Measurements from ENCODE around the gene TRAPPC11.

DNA sequence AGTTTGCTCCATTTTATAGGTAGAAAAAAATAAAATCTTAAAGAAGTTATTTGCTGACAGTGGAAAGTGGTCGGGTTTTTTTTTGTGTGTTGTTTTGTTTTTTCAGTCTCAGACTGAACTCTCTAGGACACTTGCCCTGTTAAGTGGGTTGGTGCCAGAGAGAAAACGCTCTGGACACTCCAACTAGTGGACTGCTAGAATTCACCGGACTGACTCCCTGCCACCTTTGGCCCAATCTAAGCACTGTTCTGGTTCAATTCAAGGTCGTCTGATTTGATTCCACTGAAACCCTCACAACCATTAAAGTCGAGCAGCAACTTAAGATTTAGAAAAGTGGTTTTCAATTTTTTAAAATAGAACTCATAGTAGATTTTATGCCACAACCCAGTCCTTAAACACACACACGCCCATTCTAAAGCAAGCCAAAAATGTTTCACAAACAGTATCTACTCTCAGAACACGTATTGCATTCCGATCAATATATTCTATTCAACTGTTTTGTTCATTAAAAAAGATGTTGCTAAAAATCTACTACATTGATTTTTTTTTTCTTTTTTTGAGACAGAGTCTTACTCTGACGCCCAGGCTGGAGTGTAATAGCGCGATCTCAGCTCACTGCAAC is 27.4 kb upstream of the TRAPPC11 start:
- TF ChIP-seq, protein P1, sequence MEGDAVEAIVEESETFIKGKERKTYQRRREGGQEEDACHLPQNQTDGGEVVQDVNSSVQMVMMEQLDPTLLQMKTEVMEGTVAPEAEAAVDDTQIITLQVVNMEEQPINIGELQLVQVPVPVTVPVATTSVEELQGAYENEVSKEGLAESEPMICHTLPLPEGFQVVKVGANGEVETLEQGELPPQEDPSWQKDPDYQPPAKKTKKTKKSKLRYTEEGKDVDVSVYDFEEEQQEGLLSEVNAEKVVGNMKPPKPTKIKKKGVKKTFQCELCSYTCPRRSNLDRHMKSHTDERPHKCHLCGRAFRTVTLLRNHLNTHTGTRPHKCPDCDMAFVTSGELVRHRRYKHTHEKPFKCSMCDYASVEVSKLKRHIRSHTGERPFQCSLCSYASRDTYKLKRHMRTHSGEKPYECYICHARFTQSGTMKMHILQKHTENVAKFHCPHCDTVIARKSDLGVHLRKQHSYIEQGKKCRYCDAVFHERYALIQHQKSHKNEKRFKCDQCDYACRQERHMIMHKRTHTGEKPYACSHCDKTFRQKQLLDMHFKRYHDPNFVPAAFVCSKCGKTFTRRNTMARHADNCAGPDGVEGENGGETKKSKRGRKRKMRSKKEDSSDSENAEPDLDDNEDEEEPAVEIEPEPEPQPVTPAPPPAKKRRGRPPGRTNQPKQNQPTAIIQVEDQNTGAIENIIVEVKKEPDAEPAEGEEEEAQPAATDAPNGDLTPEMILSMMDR (IDR thresholded peaks at IDR 0.05; ENCODE audit: insufficient read depth, low read length, poor library complexity, severe bottlenecking), result no peak
- TF ChIP-seq EZH2phosphoT487 (conservative IDR thresholded peaks at IDR 0.05; ENCODE audit: low read length), result no peak

Measured in SU-DHL-6 (cell line).